Superior temporal gyrus (tissue), 1 donor: Measurements from ENCODE around the gene C1GALT1C1.
A peak's percentile ranks its signal among the peaks of the same experiment; 100 is the strongest.
"Not testable (repeated sequence)": the region's sequence is repeated elsewhere in the genome, so short reads cannot be mapped to it uniquely, and the experiment has no call there.

ENCODE experiments used
- DNase-seq: peaks from one replicate; pipeline ENCODE4 v3.0.0-alpha.2; 2016; ENCODE audit errors: extremely low spot score

The C1GALT1C1 gene

GRCh38 chrX:120629667-120630537 lies at the start of gene C1GALT1C1:
Gene C1GALT1C1 (minus strand): TSS chrX:120630054. CDS start chrX:120627166, 2,888 bp downstream.
- peak; percentile 82 for DNase-seq

- no peak for DNase-seq
Observed at GRCh38 chrX:120677004-120677652, 47.3 kb upstream of the C1GALT1C1 start.

GRCh38 chrX:120672841-120673530 lies 43.1 kb upstream of the C1GALT1C1 start:
- no peak for DNase-seq

- no peak for DNase-seq
Observed at GRCh38 chrX:120672389-120672788, 42.5 kb upstream of the C1GALT1C1 start.

- no peak for DNase-seq
Observed at GRCh38 chrX:120671963-120672362, 42.1 kb upstream of the C1GALT1C1 start.

GRCh38 chrX:120668357-120668756 lies 38.5 kb upstream of the C1GALT1C1 start:
- no peak for DNase-seq

GRCh38 chrX:120664535-120664934 lies 34.7 kb upstream of the C1GALT1C1 start:
- DNase-seq = not testable (repeated sequence)

GRCh38 chrX:120664081-120664480 lies 34.2 kb upstream of the C1GALT1C1 start:
- DNase-seq = peak; percentile 14

- no peak for DNase-seq
Observed at GRCh38 chrX:120662662-120663061, 32.8 kb upstream of the C1GALT1C1 start.

- no peak for DNase-seq
Observed at GRCh38 chrX:120660637-120661036, 30.8 kb upstream of the C1GALT1C1 start.

- no peak for DNase-seq
Observed at GRCh38 chrX:120653000-120653399, 23.1 kb upstream of the C1GALT1C1 start.

- not testable (repeated sequence) for DNase-seq
Observed at GRCh38 chrX:120652256-120652655, 22.4 kb upstream of the C1GALT1C1 start.

- DNase-seq = no peak
Observed at GRCh38 chrX:120647127-120647526, 17.3 kb upstream of the C1GALT1C1 start.

GRCh38 chrX:120642871-120643270 lies 13.0 kb upstream of the C1GALT1C1 start:
- DNase-seq = no peak

- DNase-seq = no peak
Observed at GRCh38 chrX:120638619-120639018, 8.8 kb upstream of the C1GALT1C1 start.

GRCh38 chrX:120625371-120625770 lies 4.5 kb downstream of the C1GALT1C1 start:
- DNase-seq = no peak

- DNase-seq = no peak
Observed at GRCh38 chrX:120617996-120618630, 11.7 kb downstream of the C1GALT1C1 start.

- DNase-seq = no peak
Observed at GRCh38 chrX:120614816-120615215, 15.0 kb downstream of the C1GALT1C1 start.

GRCh38 chrX:120612086-120612485 lies 17.8 kb downstream of the C1GALT1C1 start:
- DNase-seq = no peak

- peak; percentile 18 for DNase-seq
Observed at GRCh38 chrX:120604361-120604782, 25.5 kb downstream of the C1GALT1C1 start.

- DNase-seq = peak; percentile 85
Observed at GRCh38 chrX:120603707-120604360, 26.0 kb downstream of the C1GALT1C1 start, which contains the start of gene MCTS1. Gene MCTS1 (plus strand): TSS chrX:120604101. CDS start chrX:120604237, 136 bp downstream.
